ENCODE measurements around the gene BIN2. TPM values are rescaled to one million over a fixed set of nuclear protein-coding genes. Genes with fewer than 3 reads are reported as not detected.

BIN2 gene
- total RNA-seq, 2 experiments from 2014 or later, result 0.88 to 14.7 TPM

DNA sequence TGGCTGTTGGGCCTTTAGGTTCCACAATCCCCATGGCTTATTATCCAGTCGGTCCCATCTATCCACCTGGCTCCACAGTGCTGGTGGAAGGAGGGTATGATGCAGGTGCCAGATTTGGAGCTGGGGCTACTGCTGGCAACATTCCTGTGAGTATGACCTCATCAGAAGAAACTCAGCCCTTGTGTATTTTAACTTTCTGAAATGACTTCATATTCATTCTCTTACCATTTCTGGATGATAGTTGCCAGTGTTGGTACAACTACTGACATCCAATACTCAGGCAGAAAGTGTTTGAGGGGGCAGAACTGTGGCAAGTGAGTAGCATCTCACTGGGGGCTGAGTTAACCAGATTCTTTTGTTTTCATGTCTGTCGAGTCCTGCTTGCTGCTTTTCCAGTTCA is 83.0 kb downstream of the BIN2 start:
- intact Hi-C loops (cut with micrococcal nuclease; ENCODE audit: unreplicated experiment), result no loop called here

DNA sequence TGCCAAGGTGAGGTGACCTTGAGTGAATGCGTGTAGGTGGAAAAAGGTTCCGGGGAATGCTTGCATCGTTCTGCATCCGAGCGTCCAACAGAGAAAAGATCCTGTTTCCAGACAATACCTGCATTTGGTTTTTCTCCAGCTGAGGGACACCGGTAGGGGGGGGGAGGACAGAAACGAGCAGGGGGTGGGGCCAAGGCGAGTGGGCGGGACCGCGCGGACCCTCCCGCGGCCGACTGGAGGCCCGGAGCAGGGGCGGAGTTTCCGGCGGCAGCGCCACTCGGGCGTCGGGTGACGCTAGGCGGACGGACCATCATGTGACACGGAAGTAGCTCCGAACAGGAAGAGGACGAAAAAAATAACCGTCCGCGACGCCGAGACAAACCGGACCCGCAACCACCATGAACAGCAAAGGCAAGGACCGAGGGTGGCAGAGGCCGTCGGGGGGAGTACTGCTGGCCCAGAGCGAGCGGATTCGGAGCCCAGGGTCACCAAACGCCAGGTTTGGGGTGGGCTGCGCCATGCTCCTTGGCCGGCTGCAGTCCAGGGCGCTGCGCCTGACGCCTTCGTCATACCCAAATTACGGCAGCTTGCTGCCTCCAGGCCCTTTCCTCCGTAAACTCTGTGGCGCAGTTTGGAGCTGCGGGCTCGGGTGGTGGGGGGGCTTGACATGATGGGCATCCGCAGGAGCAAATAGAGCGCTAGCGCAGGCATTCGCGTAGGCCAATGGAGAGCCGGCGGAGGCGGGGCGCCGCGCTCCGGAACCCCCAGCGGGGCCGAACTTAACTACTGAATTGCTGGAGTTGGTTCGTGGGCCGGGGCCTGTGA is 85.3 kb downstream of the BIN2 start, which contains the start of gene DAZAP2:
Gene DAZAP2 (plus strand): TSS at position 317 of the 825 bp plus-strand sequence. CDS start 82 bp downstream, at position 399.
- ChIA-PET POLR2A (interaction anchor here (0.6 to 2.2 kb wide), 12 partner anchors 8 to 313 kb away, joined by 3 to 18 read pairs (median 3); partner anchors contain the start of gene POU6F1), CTCF (ENCODE audit: unreplicated experiment) (no interaction called here)
- Histone ChIP-seq H3K9me2 (ENCODE audit: insufficient read depth, low read length) (no peaks in the 10 kb centered on the region), H4K20me1 (ENCODE audit: insufficient read depth, low read length) (0 out of 2 replicates have a peak, but pooled peaks cover 6% of the 10 kb centered on the region), H3K79me2 (ENCODE audit: insufficient read depth, low read depth, low read length) (peaks cover 17% of the 10 kb centered on the region), H3K27ac (ENCODE audit: low read depth, low read length, poor library complexity, severe bottlenecking) (peak within 1 kb of the TSS; percentile 94), H3K9me3 (ENCODE audit: low read length) (no peaks in the 10 kb centered on the region), H3K4me3 (ENCODE audit: low read depth, low read length, poor library complexity, severe bottlenecking) (peak within 1 kb of the TSS; percentile 95), H2AFZ (ENCODE audit: low read length) (peak within 1 kb of the TSS; percentile 93), H3K36me3 (ENCODE audit: insufficient read depth, low read length) (peaks cover 32% of the 10 kb centered on the region), H3K4me2 (ENCODE audit: low read length) (peak within 1 kb of the TSS; percentile 96), H3K4me1 (ENCODE audit: insufficient read depth, low read length, poor library complexity, severe bottlenecking) (peaks cover 16% of the 10 kb centered on the region)
- peak; percentile 98 for DNase-seq (ENCODE audit: low spot score)
- intact Hi-C loops (cut with micrococcal nuclease; ENCODE audit: unreplicated experiment), result loop anchor here (1.0 to 10.0 kb wide), 6 partner anchors 20 to 474 kb away; partner anchors contain the start of genes ATF1, BIN2, LETMD1 and POU6F1
- BruUV-seq (replicated peaks), result no TSS peak
- TF ChIP-seq, protein P1, sequence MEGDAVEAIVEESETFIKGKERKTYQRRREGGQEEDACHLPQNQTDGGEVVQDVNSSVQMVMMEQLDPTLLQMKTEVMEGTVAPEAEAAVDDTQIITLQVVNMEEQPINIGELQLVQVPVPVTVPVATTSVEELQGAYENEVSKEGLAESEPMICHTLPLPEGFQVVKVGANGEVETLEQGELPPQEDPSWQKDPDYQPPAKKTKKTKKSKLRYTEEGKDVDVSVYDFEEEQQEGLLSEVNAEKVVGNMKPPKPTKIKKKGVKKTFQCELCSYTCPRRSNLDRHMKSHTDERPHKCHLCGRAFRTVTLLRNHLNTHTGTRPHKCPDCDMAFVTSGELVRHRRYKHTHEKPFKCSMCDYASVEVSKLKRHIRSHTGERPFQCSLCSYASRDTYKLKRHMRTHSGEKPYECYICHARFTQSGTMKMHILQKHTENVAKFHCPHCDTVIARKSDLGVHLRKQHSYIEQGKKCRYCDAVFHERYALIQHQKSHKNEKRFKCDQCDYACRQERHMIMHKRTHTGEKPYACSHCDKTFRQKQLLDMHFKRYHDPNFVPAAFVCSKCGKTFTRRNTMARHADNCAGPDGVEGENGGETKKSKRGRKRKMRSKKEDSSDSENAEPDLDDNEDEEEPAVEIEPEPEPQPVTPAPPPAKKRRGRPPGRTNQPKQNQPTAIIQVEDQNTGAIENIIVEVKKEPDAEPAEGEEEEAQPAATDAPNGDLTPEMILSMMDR (conservative IDR thresholded peaks at IDR 0.05; ENCODE audit: low read length), result no peak
- TF ChIP-seq EZH2phosphoT487 (IDR thresholded peaks at IDR 0.05; ENCODE audit: borderline replicate concordance, low read depth, low read length), result no peak

More for the DNA sequence above, 83.0 kb downstream of the BIN2 start:
- no peaks in the 10 kb centered on the region for H3K9me2 ChIP-seq (ENCODE audit: insufficient read depth, low read length)
- no peak overlapping the region for H3K4me2 ChIP-seq (ENCODE audit: low read length)
- no peak for DNase-seq (ENCODE audit: low spot score)
- ChIA-PET CTCF (ENCODE audit: unreplicated experiment) (no interaction called here), POLR2A (interaction anchor here (0.6 to 1.5 kb wide), 4 partner anchors 23 to 1963 kb away, joined by 3 to 5 read pairs (median 4); partner anchors contain the start of genes POU6F1 and SLC11A2)
- H2AFZ ChIP-seq (ENCODE audit: low read length), result no peak overlapping the region
- H3K4me1 ChIP-seq (ENCODE audit: insufficient read depth, low read length, poor library complexity, severe bottlenecking), result peaks cover 18% of the 10 kb centered on the region
- TF ChIP-seq EZH2phosphoT487 (IDR thresholded peaks at IDR 0.05; ENCODE audit: borderline replicate concordance, low read depth, low read length), result no peak
- TF ChIP-seq, protein P1 (conservative IDR thresholded peaks at IDR 0.05; ENCODE audit: low read length), result no peak
- H4K20me1 ChIP-seq (ENCODE audit: insufficient read depth, low read length), result 0 out of 2 replicates have a peak, but pooled peaks cover 6% of the 10 kb centered on the region
- BruUV-seq (replicated peaks), result no TSS peak
- H3K36me3 ChIP-seq (ENCODE audit: insufficient read depth, low read length), result peaks cover 43% of the 10 kb centered on the region
- H3K9me3 ChIP-seq (ENCODE audit: low read length), result no peaks in the 10 kb centered on the region
- no peak overlapping the region for H3K4me3 ChIP-seq (ENCODE audit: low read depth, low read length, poor library complexity, severe bottlenecking)
- no peak overlapping the region for H3K27ac ChIP-seq (ENCODE audit: low read depth, low read length, poor library complexity, severe bottlenecking)
- peaks cover 17% of the 10 kb centered on the region for H3K79me2 ChIP-seq (ENCODE audit: insufficient read depth, low read depth, low read length)
